ENCODE measurements around the gene ZNF195.
"Not testable (repeated sequence)": the region's sequence is repeated elsewhere in the genome, so short reads cannot be mapped to it uniquely, and the experiment has no call there.

DNA sequence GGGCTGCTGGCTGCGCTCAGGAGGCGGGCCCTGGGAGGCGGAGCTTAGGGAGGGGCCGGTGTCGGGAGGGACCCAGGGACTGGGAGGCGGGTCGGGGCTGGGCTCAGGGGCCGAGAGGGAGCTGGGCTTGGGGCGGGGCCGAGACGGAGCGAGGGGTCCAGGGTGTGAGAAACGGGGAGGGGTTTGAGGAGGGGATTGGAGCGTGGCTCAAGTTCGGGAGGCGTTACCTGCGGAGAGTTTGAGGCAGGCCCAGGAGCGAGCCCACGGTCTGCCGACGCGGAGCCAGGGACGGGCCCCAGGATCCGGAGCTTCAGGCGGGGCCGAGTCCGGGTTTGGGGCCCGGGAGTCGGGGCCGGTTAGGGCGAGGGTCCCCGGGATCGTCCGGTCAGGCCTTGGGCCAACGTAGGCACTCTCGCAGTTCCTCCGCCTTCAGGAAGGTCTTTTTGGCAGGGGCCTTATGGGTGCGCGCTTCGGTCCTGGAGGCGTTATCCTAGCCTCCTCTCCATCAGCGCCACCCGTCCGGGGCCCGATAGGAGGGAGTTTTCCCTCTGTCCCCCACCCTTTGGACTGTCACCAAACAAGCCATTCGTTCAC, 44.3 kb upstream of the ZNF195 start:
- TF ChIP-seq, protein P1, sequence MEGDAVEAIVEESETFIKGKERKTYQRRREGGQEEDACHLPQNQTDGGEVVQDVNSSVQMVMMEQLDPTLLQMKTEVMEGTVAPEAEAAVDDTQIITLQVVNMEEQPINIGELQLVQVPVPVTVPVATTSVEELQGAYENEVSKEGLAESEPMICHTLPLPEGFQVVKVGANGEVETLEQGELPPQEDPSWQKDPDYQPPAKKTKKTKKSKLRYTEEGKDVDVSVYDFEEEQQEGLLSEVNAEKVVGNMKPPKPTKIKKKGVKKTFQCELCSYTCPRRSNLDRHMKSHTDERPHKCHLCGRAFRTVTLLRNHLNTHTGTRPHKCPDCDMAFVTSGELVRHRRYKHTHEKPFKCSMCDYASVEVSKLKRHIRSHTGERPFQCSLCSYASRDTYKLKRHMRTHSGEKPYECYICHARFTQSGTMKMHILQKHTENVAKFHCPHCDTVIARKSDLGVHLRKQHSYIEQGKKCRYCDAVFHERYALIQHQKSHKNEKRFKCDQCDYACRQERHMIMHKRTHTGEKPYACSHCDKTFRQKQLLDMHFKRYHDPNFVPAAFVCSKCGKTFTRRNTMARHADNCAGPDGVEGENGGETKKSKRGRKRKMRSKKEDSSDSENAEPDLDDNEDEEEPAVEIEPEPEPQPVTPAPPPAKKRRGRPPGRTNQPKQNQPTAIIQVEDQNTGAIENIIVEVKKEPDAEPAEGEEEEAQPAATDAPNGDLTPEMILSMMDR (IDR thresholded peaks at IDR 0.05) = not testable (repeated sequence)
- not testable (repeated sequence) for TF ChIP-seq POLR2A (IDR thresholded peaks at IDR 0.05)

All from lower leg skin (tissue), 3 donors.